K562 (cell line): ENCODE measurements around the gene TBXAS1. TPM values are rescaled to one million over a fixed set of nuclear protein-coding genes. Genes with fewer than 3 reads are reported as not detected.

Experiments
- ATAC-seq: fragments of 200-7000 bp; cut with Tn5 transposase; 3 replicates; pipeline ENCODE4 v1.9.1; 2020; ENCODE audit warnings: moderate library complexity
- BruUV-seq: library from RNA; stranded (reverse); fragments of 400-500 nt; replicated peaks from 2 replicates; lab custom pipeline; 2021; lab: Mats Ljungman, UMichigan
- CTCF ChIA-PET: fragments of 300-600 bp; formaldehyde crosslinking; extraction: SDS; loops from one replicate; lab custom pipeline; 2021; ENCODE audit warnings: low intra/inter-chr PET ratio; lab: Yijun Ruan, JAX
- POLR2A ChIA-PET: fragments of 300-600, 350-650 bp; sonication (Branson Sonifier 250); formaldehyde crosslinking; extraction: SDS; loops from one replicate; lab custom pipeline; 2021; ENCODE audit warnings: antibody characterized with exemption, inconsistent platforms; lab: Yijun Ruan, JAX
- DNase-seq, 4 experiments: peaks; one replicate each; pipeline versions ENCODE4 v3.0.0 to v3.0.0-alpha.2; 2011 to 2018; ENCODE audit warnings: low spot score in 3 of 4, mixed read lengths in 3 of 4; ENCODE audit errors: extremely low read depth in 1 of 4
- FAIRE-seq: peaks from 2 replicates; lab custom pipeline; 2011; peaks lifted over from hg19 to GRCh38; lab: Jason Lieb, UNC
- H2AFZ ChIP-seq: 2 replicates; pipeline ENCODE4 v1.6.0; 2011; ENCODE audit warnings: low read depth, low read length, control low read depth, inconsistent platforms
- H3K27ac ChIP-seq: fragments of 200-600 bp; 3 replicates; pipeline ENCODE4 v1.8.0; 2011; ENCODE audit warnings: low read depth, mild to moderate bottlenecking, control low read depth, inconsistent platforms, low read length, moderate library complexity, mixed read lengths; ENCODE audit errors: extremely low read depth
- H3K27me3 ChIP-seq, 2 experiments: fragments of 300-600 bp in 1 of 2; 2 replicates in 1 of 2; 3 replicates in 1 of 2; pipeline versions ENCODE4 v1.6.0 to v1.8.0; 2011; ENCODE audit warnings: inconsistent platforms in 2 of 2, low read length in 2 of 2, mild to moderate bottlenecking in 1 of 2, mixed read lengths in 1 of 2, moderate library complexity in 1 of 2; ENCODE audit not compliant: control insufficient read depth in 2 of 2, insufficient read depth in 2 of 2
- H3K36me3 ChIP-seq: fragments of 300-600 bp; 3 replicates; pipeline ENCODE4 v1.8.0; 2011; ENCODE audit warnings: mild to moderate bottlenecking, low read length, inconsistent platforms; ENCODE audit not compliant: control insufficient read depth, insufficient read depth
- H3K4me1 ChIP-seq, 2 experiments: fragments of 200-600 bp in 1 of 2; replicated peaks in 1 of 2; 2 replicates in 1 of 2; 3 replicates in 1 of 2; pipeline versions ENCODE4 v1.5.1 to v1.8.0; 2011; ENCODE audit warnings: inconsistent platforms in 2 of 2, low read length in 2 of 2, mild to moderate bottlenecking in 1 of 2, mixed read lengths in 1 of 2, moderate library complexity in 1 of 2; ENCODE audit not compliant: control insufficient read depth in 2 of 2, insufficient read depth in 2 of 2
- H3K4me2 ChIP-seq: 2 replicates; pipeline ENCODE4 v1.6.1; 2011; ENCODE audit warnings: low read length, control low read depth, inconsistent platforms, mixed read lengths; ENCODE audit not compliant: insufficient read depth
- H3K4me3 ChIP-seq: fragments of 200-600 bp; sonication (generic), shearing (Covaris generic); 2 replicates; pipeline ENCODE4 v1.5.1; 2016; ENCODE audit warnings: control low read depth, inconsistent platforms
- H3K79me2 ChIP-seq: fragments of 200-600 bp; 3 replicates; pipeline ENCODE4 v1.8.0; 2011; ENCODE audit warnings: low read length, inconsistent platforms; ENCODE audit not compliant: control insufficient read depth, insufficient read depth
- H3K9ac ChIP-seq, 2 experiments: 2 replicates each; pipeline versions ENCODE4 v1.6.0 to v1.6.1; 2011; ENCODE audit warnings: low read depth in 2 of 2, low read length in 2 of 2, control low read depth in 1 of 2, inconsistent platforms in 1 of 2, mild to moderate bottlenecking in 1 of 2, mixed read lengths in 1 of 2; ENCODE audit not compliant: insufficient read depth in 1 of 2
- H3K9me1 ChIP-seq: one replicate; pipeline ENCODE4 v1.6.0; 2011; ENCODE audit warnings: inconsistent platforms, mild to moderate bottlenecking, low read length, moderate library complexity; ENCODE audit not compliant: control insufficient read depth, insufficient read depth
- H3K9me3 ChIP-seq: replicated peaks from 2 replicates; pipeline ENCODE4 v1.5.1; 2011; ENCODE audit warnings: low read depth, low read length, inconsistent platforms; ENCODE audit not compliant: control insufficient read depth, insufficient read depth
- H4K20me1 ChIP-seq: replicated peaks from 2 replicates; pipeline ENCODE4 v1.6.1; 2011; ENCODE audit warnings: low read length, inconsistent platforms, mixed read lengths; ENCODE audit not compliant: control insufficient read depth, insufficient read depth
- ESRRA ChIP-seq: fragments of 450-650 bp; IDR thresholded peaks from 2 replicates; pipeline ENCODE4 v1.6.1; 2014; ENCODE audit warnings: low read depth, mild to moderate bottlenecking, moderate library complexity, borderline replicate concordance
- FOXM1 ChIP-seq, 2 experiments: fragments of 450-650 bp in 1 of 2; sonication (generic) in 1 of 2; formaldehyde crosslinking in 1 of 2; IDR thresholded peaks; 2 replicates each; pipeline versions ENCODE4 v1.6.1 to v1.9.0; 2017 to 2022; ENCODE audit warnings: low read depth in 2 of 2, mild to moderate bottlenecking in 2 of 2, missing genetic modification reagents in 1 of 2, moderate library complexity in 1 of 2
- NCOA4 ChIP-seq: fragments of 450-650 bp; IDR thresholded peaks from 2 replicates; pipeline ENCODE4 v1.6.1; 2018; ENCODE audit warnings: mild to moderate bottlenecking; ENCODE audit not compliant: partially characterized antibody
- XRCC4 ChIP-seq: IDR thresholded peaks from one replicate; pipeline ENCODE4 v1.6.1; 2011; ENCODE audit not compliant: insufficient read depth, insufficient read length; ENCODE audit errors: extremely low read depth
- ZNF232 ChIP-seq: sonication (generic); formaldehyde crosslinking; IDR thresholded peaks from 2 replicates; pipeline ENCODE4 v1.8.0; 2022; ENCODE audit warnings: mild to moderate bottlenecking, missing genetic modification reagents
- ZNF766 ChIP-seq: fragments of 200-800 bp; sonication (Bioruptor generic); conservative IDR thresholded peaks from 2 replicates; pipeline ENCODE4 v1.6.1; 2016; ENCODE audit warnings: missing genetic modification characterization, missing compliant biosample characterization
- WGBS: fragments of 100-300 bp; shearing (Covaris generic); methylation state at CpG from one replicate; pipeline ENCODE4 v1.1.6; 2016; ENCODE audit warnings: low coverage, mixed read lengths; ENCODE audit not compliant: insufficient coverage; ENCODE audit errors: missing lambda C conversion rate; 5-methylcytosine and 5-hydroxymethylcytosine counted together
- in situ Hi-C: fragments of 300-500 bp; cut with MboI; formaldehyde crosslinking; loops from 4 replicates; pipeline ENCODE4 v1.15.0; 2018; ENCODE audit warnings: inconsistent platforms, mixed read lengths
- intact Hi-C: fragments of 100-400 bp; cut with micrococcal nuclease; formaldehyde crosslinking; loops from 2 replicates; pipeline ENCODE4 v1.14.2; 2022
- polyA plus RNA-seq, 8 experiments: library from polyadenylated mRNA; depleted of rRNA in 4 of 8; stranded (reverse) in 5 of 8; unstranded in 3 of 8; fragments of >200 nt; fragmentation: Nextera tagmentation in 2 of 8; fragmentation: Illumina TruSeq in 1 of 8; extraction: Ambion mirVana in 2 of 8; extraction: Trizol in 1 of 8; gene quantifications; 2 replicates each; pipeline versions ENCODE4 v1.2.1 to v1.2.3, GENCODE V29; 2011 to 2014; ENCODE audit warnings: inconsistent platforms in 1 of 8, missing spikeins in 1 of 8
- total RNA-seq, 7 experiments: library from RNA; depleted of rRNA in 6 of 7; stranded (reverse); fragments of >200 nt in 6 of 7; fragmentation: Illumina TruSeq in 2 of 7; extraction: Trizol in 2 of 7; gene quantifications; 2 replicates each; pipeline versions ENCODE4 v1.2.1 to v1.2.3, GENCODE V29; 2011 to 2021; ENCODE audit warnings: low replicate concordance in 1 of 7
- TF ChIP-seq, protein P1 (sequence below): IDR thresholded peaks from 2 replicates; pipeline ENCODE4 v1.6.1; 2014; ENCODE audit warnings: antibody characterized with exemption

The TBXAS1 gene
- total and polyA plus RNA-seq, 9 of the 15 experiments (the other 6 are each of a cell fraction or from before 2014, with no cell fraction given) = 1.1 to 8.3 (median 1.9) TPM

DNA sequence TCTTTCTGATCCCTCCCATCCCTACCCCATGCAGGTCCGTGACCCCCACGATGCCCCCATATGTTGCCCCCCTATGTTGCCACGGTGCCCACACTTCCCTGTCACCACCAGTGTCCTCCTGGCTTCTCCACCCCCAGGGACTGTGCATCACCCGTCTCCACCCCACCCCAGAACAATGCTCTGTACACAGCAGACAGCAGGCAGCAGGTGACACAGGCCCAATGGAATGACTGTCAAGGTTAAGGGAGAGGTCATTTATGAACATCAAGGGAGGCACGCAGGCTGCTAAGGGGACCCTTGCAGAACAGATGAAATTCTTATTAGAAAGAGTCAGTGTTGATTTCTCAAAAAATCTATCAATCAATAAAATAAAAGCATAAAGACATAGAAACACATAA lies 162.2 kb downstream of the TBXAS1 start:
- Histone ChIP-seq H3K4me3 (no peak overlapping the region), H3K79me2 (no peaks in the 10 kb centered on the region), H4K20me1 (no peaks in the 10 kb centered on the region), H3K4me2 (no peak overlapping the region), H3K27ac (no peak overlapping the region), H3K9ac (no peak overlapping the region), H3K9me1 (no peaks in the 10 kb centered on the region), H3K36me3 (no peaks in the 10 kb centered on the region), H2AFZ (no peak overlapping the region), H3K4me1 (peaks cover 0 to 8% of the 10 kb centered on the region in 2 experiments; a peak in 3 of 5 replicates), H3K9me3 (no peaks in the 10 kb centered on the region), H3K27me3 (peaks cover 0 to 14% of the 10 kb centered on the region in 2 experiments; a peak in 3 of 5 replicates)
- DNase-seq (no peak), ATAC-seq (no peak), FAIRE-seq (no peak)
- ChIA-PET CTCF (no interaction called here), POLR2A (interaction anchor here (0.6 kb wide), 1 partner anchor 19 kb away, joined by 3 read pairs; no protein-coding TSS in a partner anchor)
- in situ Hi-C loops = no loop called here
- 27% methylated on average over 5 of the region's 5 CpGs for WGBS
- intact Hi-C loops = no loop called here
- TF ChIP-seq, protein P1, sequence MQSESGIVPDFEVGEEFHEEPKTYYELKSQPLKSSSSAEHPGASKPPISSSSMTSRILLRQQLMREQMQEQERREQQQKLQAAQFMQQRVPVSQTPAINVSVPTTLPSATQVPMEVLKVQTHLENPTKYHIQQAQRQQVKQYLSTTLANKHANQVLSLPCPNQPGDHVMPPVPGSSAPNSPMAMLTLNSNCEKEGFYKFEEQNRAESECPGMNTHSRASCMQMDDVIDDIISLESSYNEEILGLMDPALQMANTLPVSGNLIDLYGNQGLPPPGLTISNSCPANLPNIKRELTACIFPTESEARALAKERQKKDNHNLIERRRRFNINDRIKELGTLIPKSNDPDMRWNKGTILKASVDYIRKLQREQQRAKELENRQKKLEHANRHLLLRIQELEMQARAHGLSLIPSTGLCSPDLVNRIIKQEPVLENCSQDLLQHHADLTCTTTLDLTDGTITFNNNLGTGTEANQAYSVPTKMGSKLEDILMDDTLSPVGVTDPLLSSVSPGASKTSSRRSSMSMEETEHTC = no peak
- TF ChIP-seq XRCC4 = no peak
- no peak for TF ChIP-seq NCOA4
- no peak for TF ChIP-seq FOXM1 (IDR thresholded peaks at IDR 0.05; ENCODE audit: low read depth)
- TF ChIP-seq FOXM1 (CRISPR knock-in tag; IDR thresholded peaks at IDR 0.05; ENCODE audit: low read depth) = no peak
- TF ChIP-seq ESRRA = peak; percentile 15; the same call in 1 of the 2 replicates
- TF ChIP-seq ZNF232 (CRISPR knock-in tag) = no peak
- TF ChIP-seq ZNF766 (CRISPR knock-in tag) = no peak
- BruUV-seq = no TSS peak
